Measurements from ENCODE around the gene PTH2R. TPM values are rescaled to one million over a fixed set of nuclear protein-coding genes. Genes with fewer than 3 reads are reported as not detected.

Gene PTH2R
- total and polyA plus RNA-seq, 9 of the 15 experiments (the other 6 are each of a cell fraction or from before 2014, with no cell fraction given), result 2.7 to 8.8 (median 4.2) TPM

DNA sequence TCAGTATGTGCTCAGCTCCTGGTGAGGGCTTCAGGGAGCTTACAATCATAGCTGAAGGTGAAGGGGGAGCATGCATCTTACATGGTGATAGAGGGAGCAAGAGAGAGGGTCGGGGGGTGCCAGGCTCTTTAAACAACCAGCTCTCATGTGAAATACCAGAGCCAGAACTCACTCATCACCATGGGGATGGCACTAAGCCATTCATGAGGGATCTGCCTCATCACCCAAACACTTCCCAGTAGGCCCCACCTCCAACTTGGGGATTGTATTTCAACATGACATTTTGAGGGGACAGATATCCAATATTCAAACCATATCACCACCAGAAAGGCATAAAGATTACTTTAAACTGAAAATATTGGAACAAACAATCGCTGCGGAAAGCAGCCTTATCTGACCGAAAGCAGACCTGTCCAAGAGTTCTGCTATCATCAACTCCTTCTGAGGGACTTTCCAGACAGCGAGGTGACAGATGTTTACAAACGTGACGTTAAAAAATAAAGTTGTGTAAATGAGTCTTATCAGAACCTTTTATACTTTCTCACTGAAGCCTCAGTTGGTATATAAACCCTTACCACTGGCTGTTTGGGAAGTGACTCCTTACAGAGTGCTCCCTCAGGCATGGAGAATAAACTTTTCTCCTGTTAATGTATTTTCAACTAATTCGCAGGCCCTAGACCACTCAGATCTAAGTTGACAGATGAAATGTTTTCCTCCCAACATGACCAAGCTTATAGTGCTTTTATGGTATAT lies 35.5 kb upstream of the PTH2R start (continued):
- TF ChIP-seq, protein P1, sequence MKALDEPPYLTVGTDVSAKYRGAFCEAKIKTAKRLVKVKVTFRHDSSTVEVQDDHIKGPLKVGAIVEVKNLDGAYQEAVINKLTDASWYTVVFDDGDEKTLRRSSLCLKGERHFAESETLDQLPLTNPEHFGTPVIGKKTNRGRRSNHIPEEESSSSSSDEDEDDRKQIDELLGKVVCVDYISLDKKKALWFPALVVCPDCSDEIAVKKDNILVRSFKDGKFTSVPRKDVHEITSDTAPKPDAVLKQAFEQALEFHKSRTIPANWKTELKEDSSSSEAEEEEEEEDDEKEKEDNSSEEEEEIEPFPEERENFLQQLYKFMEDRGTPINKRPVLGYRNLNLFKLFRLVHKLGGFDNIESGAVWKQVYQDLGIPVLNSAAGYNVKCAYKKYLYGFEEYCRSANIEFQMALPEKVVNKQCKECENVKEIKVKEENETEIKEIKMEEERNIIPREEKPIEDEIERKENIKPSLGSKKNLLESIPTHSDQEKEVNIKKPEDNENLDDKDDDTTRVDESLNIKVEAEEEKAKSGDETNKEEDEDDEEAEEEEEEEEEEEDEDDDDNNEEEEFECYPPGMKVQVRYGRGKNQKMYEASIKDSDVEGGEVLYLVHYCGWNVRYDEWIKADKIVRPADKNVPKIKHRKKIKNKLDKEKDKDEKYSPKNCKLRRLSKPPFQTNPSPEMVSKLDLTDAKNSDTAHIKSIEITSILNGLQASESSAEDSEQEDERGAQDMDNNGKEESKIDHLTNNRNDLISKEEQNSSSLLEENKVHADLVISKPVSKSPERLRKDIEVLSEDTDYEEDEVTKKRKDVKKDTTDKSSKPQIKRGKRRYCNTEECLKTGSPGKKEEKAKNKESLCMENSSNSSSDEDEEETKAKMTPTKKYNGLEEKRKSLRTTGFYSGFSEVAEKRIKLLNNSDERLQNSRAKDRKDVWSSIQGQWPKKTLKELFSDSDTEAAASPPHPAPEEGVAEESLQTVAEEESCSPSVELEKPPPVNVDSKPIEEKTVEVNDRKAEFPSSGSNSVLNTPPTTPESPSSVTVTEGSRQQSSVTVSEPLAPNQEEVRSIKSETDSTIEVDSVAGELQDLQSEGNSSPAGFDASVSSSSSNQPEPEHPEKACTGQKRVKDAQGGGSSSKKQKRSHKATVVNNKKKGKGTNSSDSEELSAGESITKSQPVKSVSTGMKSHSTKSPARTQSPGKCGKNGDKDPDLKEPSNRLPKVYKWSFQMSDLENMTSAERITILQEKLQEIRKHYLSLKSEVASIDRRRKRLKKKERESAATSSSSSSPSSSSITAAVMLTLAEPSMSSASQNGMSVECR (CRISPR knock-in tag; IDR thresholded peaks at IDR 0.05), result no peak
- TF ChIP-seq, protein P2, sequence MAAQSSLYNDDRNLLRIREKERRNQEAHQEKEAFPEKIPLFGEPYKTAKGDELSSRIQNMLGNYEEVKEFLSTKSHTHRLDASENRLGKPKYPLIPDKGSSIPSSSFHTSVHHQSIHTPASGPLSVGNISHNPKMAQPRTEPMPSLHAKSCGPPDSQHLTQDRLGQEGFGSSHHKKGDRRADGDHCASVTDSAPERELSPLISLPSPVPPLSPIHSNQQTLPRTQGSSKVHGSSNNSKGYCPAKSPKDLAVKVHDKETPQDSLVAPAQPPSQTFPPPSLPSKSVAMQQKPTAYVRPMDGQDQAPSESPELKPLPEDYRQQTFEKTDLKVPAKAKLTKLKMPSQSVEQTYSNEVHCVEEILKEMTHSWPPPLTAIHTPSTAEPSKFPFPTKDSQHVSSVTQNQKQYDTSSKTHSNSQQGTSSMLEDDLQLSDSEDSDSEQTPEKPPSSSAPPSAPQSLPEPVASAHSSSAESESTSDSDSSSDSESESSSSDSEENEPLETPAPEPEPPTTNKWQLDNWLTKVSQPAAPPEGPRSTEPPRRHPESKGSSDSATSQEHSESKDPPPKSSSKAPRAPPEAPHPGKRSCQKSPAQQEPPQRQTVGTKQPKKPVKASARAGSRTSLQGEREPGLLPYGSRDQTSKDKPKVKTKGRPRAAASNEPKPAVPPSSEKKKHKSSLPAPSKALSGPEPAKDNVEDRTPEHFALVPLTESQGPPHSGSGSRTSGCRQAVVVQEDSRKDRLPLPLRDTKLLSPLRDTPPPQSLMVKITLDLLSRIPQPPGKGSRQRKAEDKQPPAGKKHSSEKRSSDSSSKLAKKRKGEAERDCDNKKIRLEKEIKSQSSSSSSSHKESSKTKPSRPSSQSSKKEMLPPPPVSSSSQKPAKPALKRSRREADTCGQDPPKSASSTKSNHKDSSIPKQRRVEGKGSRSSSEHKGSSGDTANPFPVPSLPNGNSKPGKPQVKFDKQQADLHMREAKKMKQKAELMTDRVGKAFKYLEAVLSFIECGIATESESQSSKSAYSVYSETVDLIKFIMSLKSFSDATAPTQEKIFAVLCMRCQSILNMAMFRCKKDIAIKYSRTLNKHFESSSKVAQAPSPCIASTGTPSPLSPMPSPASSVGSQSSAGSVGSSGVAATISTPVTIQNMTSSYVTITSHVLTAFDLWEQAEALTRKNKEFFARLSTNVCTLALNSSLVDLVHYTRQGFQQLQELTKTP (IDR thresholded peaks at IDR 0.05; ENCODE audit: low read depth in 1 of 2, partially characterized antibody in 2 of 2), result no peak
- no peak for TF ChIP-seq MCM3 (IDR thresholded peaks at IDR 0.05)
- no peak for TF ChIP-seq ZNF699 (CRISPR knock-in tag; IDR thresholded peaks at IDR 0.05; ENCODE audit: insufficient replicate concordance)
- no peak for TF ChIP-seq EWSR1 (IDR thresholded peaks at IDR 0.05; ENCODE audit: borderline replicate concordance, low read depth, partially characterized antibody)
- no peak for TF ChIP-seq NRF1 (conservative IDR thresholded peaks at IDR 0.05 in 1 of 2, IDR thresholded peaks at IDR 0.05 in 1 of 2)
- no peak for TF ChIP-seq THRAP3 (IDR thresholded peaks at IDR 0.05; ENCODE audit: borderline replicate concordance)
- TF ChIP-seq, protein P3, sequence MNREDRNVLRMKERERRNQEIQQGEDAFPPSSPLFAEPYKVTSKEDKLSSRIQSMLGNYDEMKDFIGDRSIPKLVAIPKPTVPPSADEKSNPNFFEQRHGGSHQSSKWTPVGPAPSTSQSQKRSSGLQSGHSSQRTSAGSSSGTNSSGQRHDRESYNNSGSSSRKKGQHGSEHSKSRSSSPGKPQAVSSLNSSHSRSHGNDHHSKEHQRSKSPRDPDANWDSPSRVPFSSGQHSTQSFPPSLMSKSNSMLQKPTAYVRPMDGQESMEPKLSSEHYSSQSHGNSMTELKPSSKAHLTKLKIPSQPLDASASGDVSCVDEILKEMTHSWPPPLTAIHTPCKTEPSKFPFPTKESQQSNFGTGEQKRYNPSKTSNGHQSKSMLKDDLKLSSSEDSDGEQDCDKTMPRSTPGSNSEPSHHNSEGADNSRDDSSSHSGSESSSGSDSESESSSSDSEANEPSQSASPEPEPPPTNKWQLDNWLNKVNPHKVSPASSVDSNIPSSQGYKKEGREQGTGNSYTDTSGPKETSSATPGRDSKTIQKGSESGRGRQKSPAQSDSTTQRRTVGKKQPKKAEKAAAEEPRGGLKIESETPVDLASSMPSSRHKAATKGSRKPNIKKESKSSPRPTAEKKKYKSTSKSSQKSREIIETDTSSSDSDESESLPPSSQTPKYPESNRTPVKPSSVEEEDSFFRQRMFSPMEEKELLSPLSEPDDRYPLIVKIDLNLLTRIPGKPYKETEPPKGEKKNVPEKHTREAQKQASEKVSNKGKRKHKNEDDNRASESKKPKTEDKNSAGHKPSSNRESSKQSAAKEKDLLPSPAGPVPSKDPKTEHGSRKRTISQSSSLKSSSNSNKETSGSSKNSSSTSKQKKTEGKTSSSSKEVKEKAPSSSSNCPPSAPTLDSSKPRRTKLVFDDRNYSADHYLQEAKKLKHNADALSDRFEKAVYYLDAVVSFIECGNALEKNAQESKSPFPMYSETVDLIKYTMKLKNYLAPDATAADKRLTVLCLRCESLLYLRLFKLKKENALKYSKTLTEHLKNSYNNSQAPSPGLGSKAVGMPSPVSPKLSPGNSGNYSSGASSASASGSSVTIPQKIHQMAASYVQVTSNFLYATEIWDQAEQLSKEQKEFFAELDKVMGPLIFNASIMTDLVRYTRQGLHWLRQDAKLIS (CRISPR knock-in tag; IDR thresholded peaks at IDR 0.05), result no peak
- peak; percentile 84 for TF ChIP-seq TAL1 (IDR thresholded peaks at IDR 0.05)
- no peak for TF ChIP-seq TGIF2 (CRISPR knock-in tag; IDR thresholded peaks at IDR 0.05)
- TF ChIP-seq ATF1 (CRISPR knock-in tag; IDR thresholded peaks at IDR 0.05), result no peak
- peak; percentile 52 for TF ChIP-seq ATF1 (tag; IDR thresholded peaks at IDR 0.05)
- peak; percentile 43; the same call in 1 of the 2 replicates for TF ChIP-seq NFIC (IDR thresholded peaks at IDR 0.05)
- TF ChIP-seq HCFC1 (IDR thresholded peaks at IDR 0.05; ENCODE audit: low read depth, low read length), result no peak
- TF ChIP-seq HDAC2 (IDR thresholded peaks at IDR 0.05), result no peak
- no peak for TF ChIP-seq SMAD1 (IDR thresholded peaks at IDR 0.05; ENCODE audit: low read depth, low read length, partially characterized antibody)
